ENCODE results near the gene FAM219B.
"Not testable (repeated sequence)": the region's sequence is repeated elsewhere in the genome, so short reads cannot be mapped to it uniquely, and the experiment has no call there.

FAM219B gene

GRCh38 chr15:74904190-74904805, 2.4 kb downstream of the FAM219B start:
- Histone ChIP-seq H3K9me3 (ENCODE audit: control insufficient read depth, low read length) (no peaks in the 10 kb centered on the region), H3K4me3 (ENCODE audit: insufficient read depth, low read depth, low read length) (no peak overlapping the region), H3K27me3 (ENCODE audit: control insufficient read depth, insufficient read depth, low read length, poor library complexity, severe bottlenecking) (no peaks in the 10 kb centered on the region), H3K27ac (ENCODE audit: insufficient read depth, low read depth, low read length, poor library complexity, severe bottlenecking) (no peak overlapping the region), H3K4me1 (ENCODE audit: control insufficient read depth, insufficient read depth, low read length) (no peaks in the 10 kb centered on the region), H3K36me3 (ENCODE audit: control insufficient read depth, insufficient read depth, low read length) (peaks cover 19% of the 10 kb centered on the region)
- WGBS, 2 experiments = 94 to 96% methylated on average over 7 of the region's 7 CpGs

GRCh38 chr15:74903676-74904075, 3.0 kb downstream of the FAM219B start:
- no peaks in the 10 kb centered on the region for H3K9me3 ChIP-seq (ENCODE audit: control insufficient read depth, low read length)
- H3K27me3 ChIP-seq (ENCODE audit: control insufficient read depth, insufficient read depth, low read length, poor library complexity, severe bottlenecking) = no peaks in the 10 kb centered on the region
- H3K4me3 ChIP-seq (ENCODE audit: insufficient read depth, low read depth, low read length) = no peak overlapping the region
- 95 to 96% methylated on average over 1 of the region's 1 CpG for WGBS, 2 experiments
- no peaks in the 10 kb centered on the region for H3K4me1 ChIP-seq (ENCODE audit: control insufficient read depth, insufficient read depth, low read length)
- peaks cover 24% of the 10 kb centered on the region for H3K36me3 ChIP-seq (ENCODE audit: control insufficient read depth, insufficient read depth, low read length)
- H3K27ac ChIP-seq (ENCODE audit: insufficient read depth, low read depth, low read length, poor library complexity, severe bottlenecking) = no peak overlapping the region

GRCh38 chr15:74902295-74903075, 4.2 kb downstream of the FAM219B start:
- Histone ChIP-seq H3K36me3 (ENCODE audit: control insufficient read depth, insufficient read depth, low read length) (peaks cover 30% of the 10 kb centered on the region), H3K27ac (ENCODE audit: insufficient read depth, low read depth, low read length, poor library complexity, severe bottlenecking) (no peak overlapping the region), H3K27me3 (ENCODE audit: control insufficient read depth, insufficient read depth, low read length, poor library complexity, severe bottlenecking) (no peaks in the 10 kb centered on the region), H3K4me3 (ENCODE audit: insufficient read depth, low read depth, low read length) (no peak overlapping the region), H3K9me3 (ENCODE audit: control insufficient read depth, low read length) (no peaks in the 10 kb centered on the region), H3K4me1 (ENCODE audit: control insufficient read depth, insufficient read depth, low read length) (no peaks in the 10 kb centered on the region)
- 95 to 96% methylated on average over 4 of the region's 4 CpGs for WGBS, 2 experiments

GRCh38 chr15:74901612-74902063, 5.0 kb downstream of the FAM219B start:
- H3K27me3 ChIP-seq (ENCODE audit: control insufficient read depth, insufficient read depth, low read length, poor library complexity, severe bottlenecking) = no peaks in the 10 kb centered on the region
- WGBS, 2 experiments = 48 to 56% methylated on average over 5 of the region's 5 CpGs
- H3K4me1 ChIP-seq (ENCODE audit: control insufficient read depth, insufficient read depth, low read length) = no peaks in the 10 kb centered on the region
- H3K4me3 ChIP-seq (ENCODE audit: insufficient read depth, low read depth, low read length) = no peak overlapping the region
- H3K36me3 ChIP-seq (ENCODE audit: control insufficient read depth, insufficient read depth, low read length) = peaks cover 33% of the 10 kb centered on the region
- no peaks in the 10 kb centered on the region for H3K9me3 ChIP-seq (ENCODE audit: control insufficient read depth, low read length)
- H3K27ac ChIP-seq (ENCODE audit: insufficient read depth, low read depth, low read length, poor library complexity, severe bottlenecking) = no peak overlapping the region

- Histone ChIP-seq H3K4me3 (ENCODE audit: insufficient read depth, low read depth, low read length) (no peak overlapping the region), H3K4me1 (ENCODE audit: control insufficient read depth, insufficient read depth, low read length) (no peaks in the 10 kb centered on the region), H3K27ac (ENCODE audit: insufficient read depth, low read depth, low read length, poor library complexity, severe bottlenecking) (no peak overlapping the region), H3K36me3 (ENCODE audit: control insufficient read depth, insufficient read depth, low read length) (peaks cover 27% of the 10 kb centered on the region), H3K27me3 (ENCODE audit: control insufficient read depth, insufficient read depth, low read length, poor library complexity, severe bottlenecking) (no peaks in the 10 kb centered on the region), H3K9me3 (ENCODE audit: control insufficient read depth, low read length) (no peaks in the 10 kb centered on the region)
- 92 to 93% methylated on average over 6 of the region's 6 CpGs for WGBS, 2 experiments
Observed at GRCh38 chr15:74897300-74897701, 9.3 kb downstream of the FAM219B start.

GRCh38 chr15:74896316-74896715, 10.3 kb downstream of the FAM219B start:
- Histone ChIP-seq H3K36me3 (ENCODE audit: control insufficient read depth, insufficient read depth, low read length) (peaks cover 32% of the 10 kb centered on the region), H3K9me3 (ENCODE audit: control insufficient read depth, low read length) (no peaks in the 10 kb centered on the region), H3K4me3 (ENCODE audit: insufficient read depth, low read depth, low read length) (no peak overlapping the region), H3K4me1 (ENCODE audit: control insufficient read depth, insufficient read depth, low read length) (no peaks in the 10 kb centered on the region), H3K27me3 (ENCODE audit: control insufficient read depth, insufficient read depth, low read length, poor library complexity, severe bottlenecking) (no peaks in the 10 kb centered on the region), H3K27ac (ENCODE audit: insufficient read depth, low read depth, low read length, poor library complexity, severe bottlenecking) (no peak overlapping the region)
- 81 to 93% methylated on average over 3 of the region's 3 CpGs for WGBS, 2 experiments

GRCh38 chr15:74895830-74896229, 10.8 kb downstream of the FAM219B start:
- H3K27ac ChIP-seq (ENCODE audit: insufficient read depth, low read depth, low read length, poor library complexity, severe bottlenecking) = no peak overlapping the region
- no peak overlapping the region for H3K4me3 ChIP-seq (ENCODE audit: insufficient read depth, low read depth, low read length)
- peaks cover 32% of the 10 kb centered on the region for H3K36me3 ChIP-seq (ENCODE audit: control insufficient read depth, insufficient read depth, low read length)
- no peaks in the 10 kb centered on the region for H3K9me3 ChIP-seq (ENCODE audit: control insufficient read depth, low read length)
- H3K27me3 ChIP-seq (ENCODE audit: control insufficient read depth, insufficient read depth, low read length, poor library complexity, severe bottlenecking) = no peaks in the 10 kb centered on the region
- H3K4me1 ChIP-seq (ENCODE audit: control insufficient read depth, insufficient read depth, low read length) = no peaks in the 10 kb centered on the region
- 93 to 95% methylated on average over 6 of the region's 6 CpGs for WGBS, 2 experiments

- H3K4me3 ChIP-seq (ENCODE audit: insufficient read depth, low read depth, low read length); H3K4me1 ChIP-seq (ENCODE audit: control insufficient read depth, insufficient read depth, low read length); H3K9me3 ChIP-seq (ENCODE audit: control insufficient read depth, low read length); H3K27me3 ChIP-seq (ENCODE audit: control insufficient read depth, insufficient read depth, low read length, poor library complexity, severe bottlenecking); H3K27ac ChIP-seq (ENCODE audit: insufficient read depth, low read depth, low read length, poor library complexity, severe bottlenecking): not testable (repeated sequence)
- 93 to 94% methylated on average over 7 of the region's 7 CpGs for WGBS, 2 experiments
- H3K36me3 ChIP-seq (ENCODE audit: control insufficient read depth, insufficient read depth, low read length) = peaks cover 26% of the 10 kb centered on the region
Observed at GRCh38 chr15:74894383-74894782, 12.3 kb downstream of the FAM219B start.

GRCh38 chr15:74893627-74894026, 13.0 kb downstream of the FAM219B start:
- Histone ChIP-seq H3K27me3 (ENCODE audit: control insufficient read depth, insufficient read depth, low read length, poor library complexity, severe bottlenecking) (no peaks in the 10 kb centered on the region), H3K36me3 (ENCODE audit: control insufficient read depth, insufficient read depth, low read length) (peaks cover 20% of the 10 kb centered on the region), H3K4me3 (ENCODE audit: insufficient read depth, low read depth, low read length) (no peak overlapping the region), H3K27ac (ENCODE audit: insufficient read depth, low read depth, low read length, poor library complexity, severe bottlenecking) (no peak overlapping the region), H3K9me3 (ENCODE audit: control insufficient read depth, low read length) (no peaks in the 10 kb centered on the region), H3K4me1 (ENCODE audit: control insufficient read depth, insufficient read depth, low read length) (no peaks in the 10 kb centered on the region)
- WGBS, 2 experiments = 98% methylated on average over 3 of the region's 3 CpGs

GRCh38 chr15:74892931-74893330, 13.7 kb downstream of the FAM219B start:
- Histone ChIP-seq H3K9me3 (ENCODE audit: control insufficient read depth, low read length) (no peaks in the 10 kb centered on the region), H3K36me3 (ENCODE audit: control insufficient read depth, insufficient read depth, low read length) (peaks cover 18% of the 10 kb centered on the region), H3K4me1 (ENCODE audit: control insufficient read depth, insufficient read depth, low read length) (no peaks in the 10 kb centered on the region), H3K4me3 (ENCODE audit: insufficient read depth, low read depth, low read length) (no peak overlapping the region), H3K27me3 (ENCODE audit: control insufficient read depth, insufficient read depth, low read length, poor library complexity, severe bottlenecking) (no peaks in the 10 kb centered on the region), H3K27ac (ENCODE audit: insufficient read depth, low read depth, low read length, poor library complexity, severe bottlenecking) (no peak overlapping the region)
- 97 to 100% methylated on average over 2 of the region's 2 CpGs for WGBS, 2 experiments

Data from ectodermal cell (in vitro differentiated cells).